Measurements from ENCODE around the gene SREK1.

SREK1 gene, protein sequence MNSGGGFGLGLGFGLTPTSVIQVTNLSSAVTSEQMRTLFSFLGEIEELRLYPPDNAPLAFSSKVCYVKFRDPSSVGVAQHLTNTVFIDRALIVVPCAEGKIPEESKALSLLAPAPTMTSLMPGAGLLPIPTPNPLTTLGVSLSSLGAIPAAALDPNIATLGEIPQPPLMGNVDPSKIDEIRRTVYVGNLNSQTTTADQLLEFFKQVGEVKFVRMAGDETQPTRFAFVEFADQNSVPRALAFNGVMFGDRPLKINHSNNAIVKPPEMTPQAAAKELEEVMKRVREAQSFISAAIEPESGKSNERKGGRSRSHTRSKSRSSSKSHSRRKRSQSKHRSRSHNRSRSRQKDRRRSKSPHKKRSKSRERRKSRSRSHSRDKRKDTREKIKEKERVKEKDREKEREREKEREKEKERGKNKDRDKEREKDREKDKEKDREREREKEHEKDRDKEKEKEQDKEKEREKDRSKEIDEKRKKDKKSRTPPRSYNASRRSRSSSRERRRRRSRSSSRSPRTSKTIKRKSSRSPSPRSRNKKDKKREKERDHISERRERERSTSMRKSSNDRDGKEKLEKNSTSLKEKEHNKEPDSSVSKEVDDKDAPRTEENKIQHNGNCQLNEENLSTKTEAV

DNA sequence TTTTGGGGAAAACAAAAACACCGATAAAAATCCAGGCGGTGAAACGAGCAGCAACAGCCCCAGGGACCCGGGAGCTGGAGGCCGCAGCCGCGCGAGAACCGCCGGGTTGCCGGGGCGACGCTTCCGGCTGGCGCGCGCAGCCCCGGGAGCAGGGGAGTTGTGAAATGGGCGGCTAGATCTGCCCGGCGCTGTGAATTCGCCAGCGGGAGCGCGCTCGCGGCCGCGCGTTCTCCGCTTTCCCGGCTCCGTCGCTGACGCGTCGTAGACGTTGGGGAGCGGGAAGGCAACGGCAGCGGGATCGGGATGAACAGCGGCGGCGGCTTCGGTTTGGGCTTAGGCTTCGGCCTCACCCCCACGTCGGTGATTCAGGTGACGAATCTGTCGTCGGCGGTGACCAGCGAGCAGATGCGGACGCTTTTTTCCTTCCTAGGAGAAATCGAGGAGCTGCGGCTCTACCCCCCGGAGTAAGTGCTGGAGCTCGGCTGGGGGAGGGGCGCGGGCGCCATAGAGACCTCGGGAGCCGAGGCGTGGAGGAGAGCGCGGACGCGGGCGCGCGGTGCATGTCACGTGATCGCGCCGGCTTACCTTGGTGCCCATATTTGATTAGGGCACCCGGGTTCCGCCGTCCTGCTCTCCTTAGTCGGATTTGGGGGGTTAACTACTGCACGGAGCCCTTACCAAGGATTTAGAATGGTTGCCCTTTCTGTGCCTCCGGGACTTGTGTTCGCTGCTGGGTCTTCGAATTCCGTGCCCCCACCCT lies at the start of gene SREK1:
Gene SREK1, plus strand, starts transcription at position 227 of the 760 bp plus-strand sequence. Its CDS starts 77 bp downstream, at position 304.
- Histone ChIP-seq H3K4me3 (peak within 1 kb of the TSS; percentile 85), H3K27ac (peak within 1 kb of the TSS; percentile 98 to 99)
- TF ChIP-seq, protein P1, sequence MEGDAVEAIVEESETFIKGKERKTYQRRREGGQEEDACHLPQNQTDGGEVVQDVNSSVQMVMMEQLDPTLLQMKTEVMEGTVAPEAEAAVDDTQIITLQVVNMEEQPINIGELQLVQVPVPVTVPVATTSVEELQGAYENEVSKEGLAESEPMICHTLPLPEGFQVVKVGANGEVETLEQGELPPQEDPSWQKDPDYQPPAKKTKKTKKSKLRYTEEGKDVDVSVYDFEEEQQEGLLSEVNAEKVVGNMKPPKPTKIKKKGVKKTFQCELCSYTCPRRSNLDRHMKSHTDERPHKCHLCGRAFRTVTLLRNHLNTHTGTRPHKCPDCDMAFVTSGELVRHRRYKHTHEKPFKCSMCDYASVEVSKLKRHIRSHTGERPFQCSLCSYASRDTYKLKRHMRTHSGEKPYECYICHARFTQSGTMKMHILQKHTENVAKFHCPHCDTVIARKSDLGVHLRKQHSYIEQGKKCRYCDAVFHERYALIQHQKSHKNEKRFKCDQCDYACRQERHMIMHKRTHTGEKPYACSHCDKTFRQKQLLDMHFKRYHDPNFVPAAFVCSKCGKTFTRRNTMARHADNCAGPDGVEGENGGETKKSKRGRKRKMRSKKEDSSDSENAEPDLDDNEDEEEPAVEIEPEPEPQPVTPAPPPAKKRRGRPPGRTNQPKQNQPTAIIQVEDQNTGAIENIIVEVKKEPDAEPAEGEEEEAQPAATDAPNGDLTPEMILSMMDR (IDR thresholded peaks at IDR 0.05) = no peak
- DNase-seq (ENCODE audit: low spot score) = peak; percentile 93

- TF ChIP-seq, protein P1 (IDR thresholded peaks at IDR 0.05) = no peak
- no peak overlapping the region for H3K27ac ChIP-seq
- H3K4me3 ChIP-seq = no peak overlapping the region
- DNase-seq (ENCODE audit: low spot score) = no peak
Measured at GRCh38 chr5:66100851-66101250, 43.2 kb upstream of the SREK1 start.

DNA sequence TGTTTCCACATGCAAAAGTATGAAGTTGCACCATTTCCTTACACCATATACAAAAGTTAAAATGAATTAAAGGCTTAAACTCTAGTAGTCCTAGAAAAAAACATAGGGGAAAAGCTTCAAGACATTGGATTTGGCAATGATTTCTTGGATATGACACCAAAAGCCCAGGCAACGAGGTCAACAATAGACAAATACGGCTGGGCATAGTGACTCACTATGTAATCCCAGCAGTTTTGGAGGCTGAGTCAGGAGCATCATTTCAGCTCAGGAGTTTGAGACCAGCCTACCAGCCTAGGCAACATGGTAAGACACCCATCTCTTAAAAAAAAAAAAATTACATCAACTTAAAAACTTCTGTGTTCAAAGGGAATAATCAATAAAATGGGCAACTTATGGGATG lies 30.9 kb upstream of the SREK1 start:
- DNase-seq (ENCODE audit: low spot score) = no peak
- H3K27ac ChIP-seq = no peak overlapping the region
- no peak overlapping the region for H3K4me3 ChIP-seq
- TF ChIP-seq, protein P1 (IDR thresholded peaks at IDR 0.05) = no peak

DNA sequence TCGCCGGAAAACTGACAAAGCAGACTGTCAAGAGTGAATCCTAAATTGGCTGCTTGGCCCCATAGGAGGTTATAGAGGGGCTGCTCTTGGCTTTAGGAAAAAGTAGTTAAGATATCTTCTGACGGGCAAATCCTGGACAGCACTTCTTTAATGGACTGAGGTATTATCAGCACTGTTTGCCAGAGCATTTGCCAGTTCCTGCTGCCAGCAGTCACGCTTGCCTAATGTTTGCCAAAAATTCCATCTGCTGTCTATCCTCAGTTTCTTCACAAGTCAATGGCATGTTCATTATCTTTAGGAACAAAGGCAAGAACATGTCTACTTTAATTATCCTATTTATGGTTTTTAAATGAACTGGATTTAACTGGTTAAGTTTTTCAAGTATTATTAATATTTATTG lies 25.8 kb upstream of the SREK1 start:
- TF ChIP-seq, protein P1 (IDR thresholded peaks at IDR 0.05) = no peak
- Histone ChIP-seq H3K4me3 (no peak overlapping the region), H3K27ac (no peak overlapping the region)
- no peak for DNase-seq (ENCODE audit: low spot score)

GRCh38 chr5:66122379-66123034 lies 21.6 kb upstream of the SREK1 start:
- Histone ChIP-seq H3K27ac (no peak overlapping the region), H3K4me3 (no peak overlapping the region)
- no peak for DNase-seq (ENCODE audit: low spot score)
- TF ChIP-seq, protein P1 (IDR thresholded peaks at IDR 0.05) = no peak

- no peak overlapping the region for H3K4me3 ChIP-seq
- DNase-seq (ENCODE audit: low spot score) = no peak
- TF ChIP-seq, protein P1 (IDR thresholded peaks at IDR 0.05) = no peak
- H3K27ac ChIP-seq = no peak overlapping the region
Measured at GRCh38 chr5:66129144-66129543, 15.0 kb upstream of the SREK1 start.

All from coronary artery (tissue), 2 donors.